ENCODE measurements around the gene ELMO1. TPM values are rescaled to one million over a fixed set of nuclear protein-coding genes. Genes with fewer than 3 reads are reported as not detected.

ELMO1 gene
- total RNA-seq, 1 donor from 2014 or later, result 66.1 TPM

DNA sequence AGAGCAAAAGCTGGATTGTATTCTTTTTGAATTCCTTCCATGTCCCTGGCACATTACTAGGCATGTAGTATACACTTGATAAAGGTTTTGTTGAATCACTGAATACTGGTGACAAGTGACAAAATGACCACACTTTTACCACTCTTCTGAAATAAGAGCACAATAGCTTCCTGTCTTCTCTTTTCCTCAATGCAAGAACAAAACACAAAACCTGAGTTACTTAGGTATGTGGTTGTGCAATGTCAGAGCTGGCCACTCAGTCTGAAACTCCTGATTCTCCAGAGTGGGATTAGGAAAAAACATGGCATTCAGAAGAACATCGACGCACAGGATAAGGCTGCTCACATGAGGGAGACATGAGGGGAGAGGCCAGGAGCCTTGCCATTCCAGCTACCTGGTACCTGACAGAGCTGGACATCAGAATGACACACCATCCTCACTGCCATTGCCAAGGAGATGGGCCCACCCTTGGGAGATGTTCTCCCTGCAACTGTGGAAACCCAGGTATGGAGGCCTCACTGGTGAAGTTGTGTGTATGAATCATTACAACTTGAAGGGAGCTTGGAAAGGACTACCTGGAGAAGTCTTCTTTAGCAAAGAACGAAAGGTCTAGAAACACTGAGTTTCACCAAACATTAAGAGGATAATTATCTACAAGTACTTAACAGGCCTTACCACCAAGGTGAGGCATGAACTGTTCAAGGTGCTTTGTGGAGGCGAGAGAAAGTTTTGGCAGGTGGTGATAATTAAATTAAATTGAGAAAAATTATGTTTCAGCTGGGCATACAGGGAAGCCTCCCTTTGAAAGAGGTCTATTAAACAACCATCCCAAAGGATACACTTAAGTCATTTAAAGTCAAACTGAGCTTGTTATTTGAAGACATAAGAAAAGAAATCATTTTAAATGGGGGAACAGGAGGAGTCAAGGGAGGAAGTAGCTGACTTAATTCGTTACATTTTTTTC is 477.8 kb downstream of the ELMO1 start:
- H3K27me3 Mint-ChIP-seq, result no peaks in the 10 kb centered on the region
- H3K9me3 Mint-ChIP-seq (ENCODE audit: low read depth), result peaks cover 3% of the 10 kb centered on the region
- H3K27ac Mint-ChIP-seq, result peak overlapping the region; percentile 92
- TF ChIP-seq, protein P1, sequence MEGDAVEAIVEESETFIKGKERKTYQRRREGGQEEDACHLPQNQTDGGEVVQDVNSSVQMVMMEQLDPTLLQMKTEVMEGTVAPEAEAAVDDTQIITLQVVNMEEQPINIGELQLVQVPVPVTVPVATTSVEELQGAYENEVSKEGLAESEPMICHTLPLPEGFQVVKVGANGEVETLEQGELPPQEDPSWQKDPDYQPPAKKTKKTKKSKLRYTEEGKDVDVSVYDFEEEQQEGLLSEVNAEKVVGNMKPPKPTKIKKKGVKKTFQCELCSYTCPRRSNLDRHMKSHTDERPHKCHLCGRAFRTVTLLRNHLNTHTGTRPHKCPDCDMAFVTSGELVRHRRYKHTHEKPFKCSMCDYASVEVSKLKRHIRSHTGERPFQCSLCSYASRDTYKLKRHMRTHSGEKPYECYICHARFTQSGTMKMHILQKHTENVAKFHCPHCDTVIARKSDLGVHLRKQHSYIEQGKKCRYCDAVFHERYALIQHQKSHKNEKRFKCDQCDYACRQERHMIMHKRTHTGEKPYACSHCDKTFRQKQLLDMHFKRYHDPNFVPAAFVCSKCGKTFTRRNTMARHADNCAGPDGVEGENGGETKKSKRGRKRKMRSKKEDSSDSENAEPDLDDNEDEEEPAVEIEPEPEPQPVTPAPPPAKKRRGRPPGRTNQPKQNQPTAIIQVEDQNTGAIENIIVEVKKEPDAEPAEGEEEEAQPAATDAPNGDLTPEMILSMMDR (IDR thresholded peaks at IDR 0.05; ENCODE audit: unreplicated experiment), result no peak
- peaks cover 45% of the 10 kb centered on the region for H3K4me1 Mint-ChIP-seq (ENCODE audit: low read depth)
- H3K4me3 Mint-ChIP-seq (ENCODE audit: low read depth), result no peak overlapping the region
- DNase-seq (ENCODE audit: low spot score, unreplicated experiment), result no peak
- peaks cover 7% of the 10 kb centered on the region for H3K36me3 Mint-ChIP-seq (ENCODE audit: insufficient read depth)

DNA sequence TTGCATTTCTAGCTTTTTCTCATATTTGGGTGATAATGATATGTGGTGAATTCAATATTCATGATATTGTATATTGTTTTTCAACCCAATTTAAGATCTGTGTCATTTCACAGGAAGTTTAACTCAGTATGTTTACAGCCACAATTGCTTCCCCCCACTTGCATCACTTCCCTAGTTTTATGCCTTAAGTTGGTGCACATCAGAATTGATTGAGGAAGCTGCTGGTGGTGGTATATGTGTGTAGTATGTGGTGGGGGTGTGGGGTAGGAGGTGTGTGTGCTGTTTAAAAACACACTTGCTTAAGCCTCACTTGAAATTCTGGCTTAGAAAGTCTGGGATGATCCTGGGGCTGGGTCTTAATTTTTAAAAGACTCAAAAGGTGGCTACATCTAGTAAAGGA is 479.3 kb downstream of the ELMO1 start:
- Mint-ChIP-seq H3K4me3 (ENCODE audit: low read depth) (no peak overlapping the region), H3K36me3 (ENCODE audit: insufficient read depth) (peaks cover 2% of the 10 kb centered on the region), H3K9me3 (ENCODE audit: low read depth) (peaks cover 4% of the 10 kb centered on the region), H3K27ac (peak overlapping the region; percentile 56), H3K4me1 (ENCODE audit: low read depth) (peaks cover 57% of the 10 kb centered on the region), H3K27me3 (no peaks in the 10 kb centered on the region)
- TF ChIP-seq, protein P1 (IDR thresholded peaks at IDR 0.05; ENCODE audit: unreplicated experiment), result no peak
- no peak for DNase-seq (ENCODE audit: low spot score, unreplicated experiment)

DNA sequence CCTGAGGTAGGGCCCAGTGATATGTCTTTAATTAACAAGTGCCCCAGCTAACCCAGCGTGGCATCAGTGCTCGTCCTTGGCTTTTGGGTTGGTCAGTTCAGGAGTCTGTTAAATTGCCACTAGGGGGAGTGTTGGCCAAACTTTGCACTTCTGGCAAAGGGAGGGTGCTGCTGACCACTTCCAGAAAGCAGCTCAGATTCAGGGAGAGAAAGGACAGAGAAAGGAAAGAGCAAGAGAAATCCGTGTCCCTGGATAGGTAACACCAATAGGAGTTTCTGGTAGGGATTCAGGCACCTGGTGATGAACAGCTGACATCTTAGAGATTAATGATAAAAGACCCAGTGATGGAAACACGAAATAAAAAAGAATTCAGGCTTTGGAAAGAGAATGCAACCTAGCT is 481.3 kb downstream of the ELMO1 start:
- Mint-ChIP-seq H3K9me3 (ENCODE audit: low read depth) (peaks cover 4% of the 10 kb centered on the region), H3K27me3 (no peaks in the 10 kb centered on the region), H3K27ac (peak overlapping the region; percentile 40), H3K4me3 (ENCODE audit: low read depth) (no peak overlapping the region), H3K36me3 (ENCODE audit: insufficient read depth) (peaks cover 4% of the 10 kb centered on the region), H3K4me1 (ENCODE audit: low read depth) (peaks cover 59% of the 10 kb centered on the region)
- peak; percentile 30 for DNase-seq (ENCODE audit: low spot score, unreplicated experiment)
- TF ChIP-seq, protein P1 (IDR thresholded peaks at IDR 0.05; ENCODE audit: unreplicated experiment), result peak; percentile 76

DNA sequence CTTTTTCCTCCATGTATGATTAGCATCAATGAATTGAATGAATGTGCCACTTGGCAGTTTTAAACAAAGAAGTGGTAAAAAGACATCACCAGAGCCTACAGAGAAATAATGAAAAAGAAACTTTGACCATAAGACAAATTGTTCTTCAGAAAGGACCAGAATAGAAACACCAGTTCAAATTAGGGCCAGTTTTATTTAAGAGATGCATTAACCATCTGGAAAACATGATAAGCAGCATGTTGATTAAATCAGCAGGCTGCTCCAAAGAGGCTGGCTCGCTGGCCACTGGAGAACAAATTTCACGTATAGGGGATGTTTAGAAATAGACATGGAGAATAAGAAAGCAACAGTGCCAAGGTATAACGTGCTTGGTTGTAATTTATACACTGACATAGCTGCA is 482.0 kb downstream of the ELMO1 start:
- H3K9me3 Mint-ChIP-seq (ENCODE audit: low read depth), result peaks cover 8% of the 10 kb centered on the region
- H3K27ac Mint-ChIP-seq, result peak overlapping the region; percentile 86
- peaks cover 59% of the 10 kb centered on the region for H3K4me1 Mint-ChIP-seq (ENCODE audit: low read depth)

DNA sequence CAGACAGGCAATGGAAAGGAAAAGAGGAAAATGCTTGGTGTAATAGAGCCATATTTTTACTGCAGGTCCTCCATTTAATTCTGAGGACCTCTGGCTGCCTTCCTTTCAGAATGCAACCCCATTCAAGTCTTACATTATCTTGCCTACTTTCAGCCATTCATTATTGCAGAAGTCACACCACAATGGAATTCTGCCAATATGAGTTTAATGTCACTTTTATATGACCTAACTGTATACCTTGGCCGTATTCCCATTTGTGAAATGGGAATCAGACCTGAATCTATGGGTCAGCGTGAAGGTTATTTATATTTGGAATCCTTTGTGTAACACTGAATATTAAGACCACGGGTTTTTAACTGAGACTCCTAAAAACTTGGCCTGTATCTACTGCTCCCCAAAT is 482.6 kb downstream of the ELMO1 start:
- Mint-ChIP-seq H3K36me3 (ENCODE audit: insufficient read depth) (peaks cover 8% of the 10 kb centered on the region), H3K27ac (peak overlapping the region; percentile 86), H3K9me3 (ENCODE audit: low read depth) (peaks cover 8% of the 10 kb centered on the region), H3K4me1 (ENCODE audit: low read depth) (peaks cover 56% of the 10 kb centered on the region), H3K4me3 (ENCODE audit: low read depth) (no peak overlapping the region), H3K27me3 (no peaks in the 10 kb centered on the region)
- DNase-seq (ENCODE audit: low spot score, unreplicated experiment), result no peak
- TF ChIP-seq, protein P1 (IDR thresholded peaks at IDR 0.05; ENCODE audit: unreplicated experiment), result no peak

More for the DNA sequence above, 482.0 kb downstream of the ELMO1 start:
- Mint-ChIP-seq H3K4me3 (ENCODE audit: low read depth) (no peak overlapping the region), H3K36me3 (ENCODE audit: insufficient read depth) (peaks cover 8% of the 10 kb centered on the region), H3K27me3 (no peaks in the 10 kb centered on the region)
- DNase-seq (ENCODE audit: low spot score, unreplicated experiment), result no peak
- TF ChIP-seq, protein P1 (IDR thresholded peaks at IDR 0.05; ENCODE audit: unreplicated experiment), result no peak
